ENCODE results near the gene ST3GAL2.

DNA sequence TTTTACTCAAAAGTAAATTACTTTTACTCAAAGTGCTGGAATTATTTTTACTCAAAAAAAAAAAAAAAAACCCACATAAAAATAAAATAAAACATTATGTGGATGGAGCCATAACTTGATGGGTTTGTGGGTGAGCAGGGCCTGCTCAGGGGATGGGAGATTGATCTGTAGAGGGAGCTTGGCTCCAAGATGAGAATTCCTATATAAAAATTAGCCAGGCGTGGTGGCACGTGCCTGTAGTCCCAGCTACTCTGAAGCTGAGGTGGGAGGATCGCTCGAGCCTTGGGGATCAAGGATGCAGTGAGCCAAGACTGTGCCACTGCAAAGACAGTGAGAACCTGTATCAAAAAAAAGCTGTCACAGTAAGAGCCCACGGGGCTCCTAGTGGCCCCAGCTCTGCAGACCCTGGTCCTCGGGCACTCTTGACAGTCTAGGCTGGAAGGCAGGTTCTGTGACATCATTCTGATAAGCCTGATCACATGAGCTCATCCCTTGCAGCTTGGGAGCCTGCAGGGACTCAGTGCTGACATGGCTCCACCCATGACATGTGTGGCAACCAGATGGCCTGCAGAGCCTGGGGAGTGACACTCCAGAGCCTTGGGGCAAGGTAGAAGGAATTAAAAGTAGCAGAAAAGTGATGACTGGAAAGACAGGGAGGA, 42.5 kb downstream of the ST3GAL2 start:
- TF ChIP-seq POLR2A (IDR thresholded peaks at IDR 0.05): no peak
- TF ChIP-seq, protein P1, sequence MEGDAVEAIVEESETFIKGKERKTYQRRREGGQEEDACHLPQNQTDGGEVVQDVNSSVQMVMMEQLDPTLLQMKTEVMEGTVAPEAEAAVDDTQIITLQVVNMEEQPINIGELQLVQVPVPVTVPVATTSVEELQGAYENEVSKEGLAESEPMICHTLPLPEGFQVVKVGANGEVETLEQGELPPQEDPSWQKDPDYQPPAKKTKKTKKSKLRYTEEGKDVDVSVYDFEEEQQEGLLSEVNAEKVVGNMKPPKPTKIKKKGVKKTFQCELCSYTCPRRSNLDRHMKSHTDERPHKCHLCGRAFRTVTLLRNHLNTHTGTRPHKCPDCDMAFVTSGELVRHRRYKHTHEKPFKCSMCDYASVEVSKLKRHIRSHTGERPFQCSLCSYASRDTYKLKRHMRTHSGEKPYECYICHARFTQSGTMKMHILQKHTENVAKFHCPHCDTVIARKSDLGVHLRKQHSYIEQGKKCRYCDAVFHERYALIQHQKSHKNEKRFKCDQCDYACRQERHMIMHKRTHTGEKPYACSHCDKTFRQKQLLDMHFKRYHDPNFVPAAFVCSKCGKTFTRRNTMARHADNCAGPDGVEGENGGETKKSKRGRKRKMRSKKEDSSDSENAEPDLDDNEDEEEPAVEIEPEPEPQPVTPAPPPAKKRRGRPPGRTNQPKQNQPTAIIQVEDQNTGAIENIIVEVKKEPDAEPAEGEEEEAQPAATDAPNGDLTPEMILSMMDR (IDR thresholded peaks at IDR 0.05): no peak

Measured in suprapubic skin (tissue), 3 donors.